ENCODE measurements around the gene MAP3K5.

MAP3K5 gene

DNA sequence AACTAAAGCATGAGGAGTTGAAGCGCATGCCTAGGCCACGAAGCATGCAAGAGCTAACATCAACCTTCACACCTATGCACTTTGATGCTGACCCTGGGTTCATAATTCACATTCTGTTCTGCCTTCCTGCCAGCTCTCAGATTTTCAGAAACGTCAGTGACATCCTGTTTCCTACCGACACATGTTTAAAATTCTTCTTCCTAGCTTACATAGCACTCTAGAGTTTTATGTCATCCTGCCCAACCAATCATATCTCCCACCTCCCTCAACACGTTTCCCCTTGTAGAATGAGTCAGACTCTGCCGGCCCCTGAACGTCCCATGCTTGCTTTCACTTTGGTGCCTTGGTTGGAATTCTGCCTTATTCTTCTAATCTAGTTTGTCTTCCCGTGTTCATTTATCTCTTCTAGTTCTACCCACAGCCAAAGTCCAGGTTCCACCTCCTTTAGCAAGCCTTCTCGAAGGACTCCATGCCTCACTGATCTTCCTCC is 144.9 kb downstream of the MAP3K5 start:
- DNase-seq (ENCODE audit: low spot score), result no peak

DNA sequence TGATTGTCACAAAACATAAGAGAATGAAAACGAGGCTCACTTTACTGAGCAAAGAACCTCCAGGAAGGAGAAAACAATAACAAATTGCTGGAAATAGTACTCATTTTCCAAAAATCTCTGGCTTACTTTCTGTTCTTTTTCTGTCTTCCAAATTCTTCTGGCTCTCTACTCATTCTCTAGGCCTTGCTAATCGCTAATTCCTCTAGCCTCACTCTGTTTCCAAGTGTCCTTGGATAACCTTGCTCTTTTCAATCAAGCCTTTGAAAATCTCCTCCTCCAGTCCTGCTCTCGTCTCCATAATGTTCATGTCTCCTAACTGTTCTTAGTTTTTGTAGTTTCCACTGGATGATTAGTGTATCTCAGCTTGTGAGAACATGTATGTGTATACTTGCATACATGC is 145.9 kb downstream of the MAP3K5 start:
- DNase-seq (ENCODE audit: low spot score), result no peak

DNA sequence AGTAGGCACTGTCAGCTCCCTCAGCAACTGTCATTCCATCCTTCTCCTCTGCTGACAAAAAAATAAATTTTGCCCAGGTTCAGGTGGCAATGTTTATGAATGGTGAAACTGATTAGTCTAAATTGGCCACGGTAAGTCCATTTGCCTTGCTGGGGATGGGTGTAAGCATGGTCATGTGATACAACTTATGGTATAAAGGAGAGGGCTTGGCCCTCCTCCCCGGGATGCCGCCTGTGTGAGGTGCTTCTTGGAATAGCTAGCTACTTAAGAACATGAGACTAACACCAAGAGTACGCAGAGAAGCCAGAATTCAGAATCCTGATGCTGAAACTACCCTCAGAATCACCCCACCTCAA is 147.7 kb downstream of the MAP3K5 start:
- no peak for DNase-seq (ENCODE audit: low spot score)

DNA sequence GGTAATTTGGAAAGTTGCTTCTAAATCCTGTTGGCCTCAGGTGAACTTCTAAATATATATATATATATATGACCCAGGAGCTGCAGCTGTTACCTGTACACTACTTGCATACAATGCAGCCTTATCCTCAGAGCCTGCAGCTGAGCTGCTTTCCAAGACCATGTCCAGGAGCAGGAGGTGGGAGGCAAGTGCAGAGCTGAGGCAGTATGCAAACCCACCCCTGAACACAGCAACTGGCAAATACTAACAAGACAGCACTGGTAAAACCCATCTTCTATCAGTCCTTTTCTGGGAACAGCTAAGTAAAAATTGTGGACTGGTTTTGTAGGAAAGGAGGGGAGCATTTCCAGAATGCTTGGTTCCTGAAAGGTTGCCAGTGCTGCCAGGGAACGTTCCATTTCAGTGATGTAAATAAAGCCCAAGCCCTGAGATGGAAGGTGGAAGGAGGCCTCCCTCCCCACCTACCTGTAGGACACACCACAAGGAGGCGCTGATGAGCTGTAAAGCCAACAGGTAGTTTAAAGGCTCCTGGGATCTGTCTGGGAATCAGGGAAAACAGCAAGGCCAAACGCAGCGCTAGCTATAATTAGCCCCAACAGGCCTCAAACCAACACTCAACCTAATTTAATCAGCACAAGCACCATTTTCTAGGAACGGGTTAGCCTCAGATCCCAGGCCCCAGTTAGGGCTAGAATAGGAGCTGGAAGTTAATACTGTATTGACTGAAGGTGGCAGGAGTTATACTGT is 148.3 kb downstream of the MAP3K5 start:
- DNase-seq (ENCODE audit: low spot score), result peak; percentile 95

DNA sequence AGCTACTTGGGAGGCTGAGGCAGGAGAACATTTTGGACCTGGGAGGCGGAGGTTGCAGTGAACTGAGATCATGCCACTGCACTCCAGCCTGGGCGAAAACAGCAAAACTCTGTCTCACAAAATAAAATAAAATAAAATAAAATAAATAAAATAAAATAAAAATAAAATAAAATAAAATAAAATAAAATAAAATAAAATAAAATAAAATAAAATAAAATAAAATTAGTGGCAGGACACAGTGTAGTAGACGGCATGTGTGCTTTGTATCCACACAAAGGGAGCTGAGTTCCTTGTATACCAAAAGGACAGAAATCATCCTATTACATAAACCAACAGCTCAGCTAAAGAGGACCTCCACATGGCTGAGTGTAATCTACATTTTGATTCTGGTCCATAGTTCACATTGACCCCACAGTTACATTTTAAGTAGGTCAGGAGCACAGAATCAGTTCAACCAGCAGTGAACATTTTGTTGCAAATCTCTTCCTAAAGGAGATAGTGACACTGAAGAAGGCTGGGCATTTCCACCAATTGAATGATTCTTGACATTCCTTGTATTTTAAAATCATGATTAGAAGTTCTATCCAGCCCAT is 150.3 kb downstream of the MAP3K5 start:
- no peak for DNase-seq (ENCODE audit: low spot score)

DNA sequence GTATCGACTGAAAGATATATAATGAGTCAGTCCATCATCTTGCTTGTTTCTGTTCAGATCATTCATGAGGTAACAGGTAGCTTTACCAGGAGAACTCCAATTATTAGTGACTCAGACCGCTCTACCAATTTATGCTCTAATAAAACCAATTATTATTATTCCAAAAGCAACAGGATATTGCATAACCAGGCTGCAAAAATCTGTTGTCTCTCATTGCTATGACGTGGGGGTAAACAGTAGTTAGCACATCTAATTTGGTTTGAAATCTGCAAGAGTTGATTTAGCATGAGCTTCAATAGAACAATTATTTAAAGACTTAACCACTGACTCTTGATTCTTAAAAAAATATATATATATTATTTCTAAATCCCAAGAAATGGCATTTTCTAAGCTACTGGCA is 151.1 kb downstream of the MAP3K5 start:
- DNase-seq (ENCODE audit: low spot score), result no peak

DNA sequence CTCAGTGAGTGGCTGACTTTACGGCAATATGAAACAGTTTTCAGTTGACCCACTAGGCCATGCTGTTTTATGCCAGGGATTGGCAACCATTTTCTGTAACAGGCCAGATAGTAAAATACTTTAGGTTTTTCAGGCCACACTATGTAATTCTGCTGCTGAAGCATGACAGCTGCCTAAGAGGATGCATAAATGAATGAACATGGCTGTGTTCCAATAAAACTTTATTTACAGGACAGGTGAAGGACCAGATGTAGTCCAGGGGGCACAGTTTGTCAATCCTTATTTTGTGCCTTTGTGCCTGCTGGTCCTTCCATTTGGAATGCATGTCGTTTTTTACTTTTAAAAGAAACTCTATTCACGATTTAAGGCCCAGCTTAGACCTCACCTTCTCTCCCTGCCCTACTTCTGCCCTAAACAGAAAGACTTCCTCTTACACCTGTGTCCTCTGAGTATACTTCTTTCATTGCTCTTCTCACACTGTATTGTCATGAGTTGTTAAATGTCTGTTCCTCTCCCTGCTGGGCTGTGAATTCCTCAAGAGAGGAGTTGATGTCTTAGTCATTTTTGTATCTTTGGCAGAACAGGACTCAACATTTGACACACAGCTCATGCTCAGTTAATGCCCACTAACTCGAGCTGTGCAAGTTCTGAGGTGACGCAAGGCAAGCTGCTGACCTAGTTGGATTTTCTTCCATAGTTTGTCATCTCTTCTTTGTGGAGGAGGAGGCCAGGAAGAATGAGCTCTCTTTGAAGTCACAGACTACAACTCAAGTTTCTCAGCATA is 152.0 kb downstream of the MAP3K5 start:
- DNase-seq (ENCODE audit: low spot score), result no peak

DNA sequence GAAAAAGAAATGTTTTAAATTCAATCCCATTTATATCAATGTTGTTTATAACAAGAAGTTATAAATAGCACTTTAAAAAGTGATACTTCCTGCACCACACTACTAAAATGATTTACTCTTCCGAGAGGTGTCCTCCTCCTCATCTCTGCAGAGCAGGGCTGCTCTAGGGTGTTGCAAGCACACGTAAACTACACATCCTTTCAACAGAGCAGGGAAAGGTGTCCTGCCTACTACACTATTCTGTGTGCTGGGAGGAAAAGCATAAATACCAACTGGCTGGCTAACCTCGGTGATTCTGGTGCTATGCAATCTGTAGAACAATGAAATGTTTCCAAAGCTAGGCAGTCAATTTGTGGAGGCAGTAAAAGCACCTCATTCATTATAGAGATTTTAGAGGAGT is 152.6 kb downstream of the MAP3K5 start:
- DNase-seq (ENCODE audit: low spot score), result no peak

DNA sequence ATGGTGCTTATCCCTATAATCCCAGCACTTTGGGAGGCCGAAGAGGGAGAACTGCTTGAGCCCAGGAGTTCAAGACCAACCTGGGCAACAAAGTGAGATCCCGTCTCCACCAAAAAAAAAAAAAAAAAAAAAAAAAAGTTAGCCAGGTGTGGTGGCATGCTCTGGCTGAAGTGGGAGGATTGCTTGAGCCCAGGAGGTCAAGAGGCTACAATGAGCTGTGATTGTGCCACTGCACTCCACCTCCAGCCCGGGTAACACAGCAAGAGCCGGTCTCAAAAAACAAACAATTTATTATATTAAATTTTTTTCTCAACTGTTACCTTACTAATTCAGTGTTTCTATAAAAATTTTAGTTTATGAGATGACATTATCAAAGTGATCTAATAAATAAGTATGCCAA is 156.7 kb downstream of the MAP3K5 start:
- DNase-seq (ENCODE audit: low spot score), result no peak

DNA sequence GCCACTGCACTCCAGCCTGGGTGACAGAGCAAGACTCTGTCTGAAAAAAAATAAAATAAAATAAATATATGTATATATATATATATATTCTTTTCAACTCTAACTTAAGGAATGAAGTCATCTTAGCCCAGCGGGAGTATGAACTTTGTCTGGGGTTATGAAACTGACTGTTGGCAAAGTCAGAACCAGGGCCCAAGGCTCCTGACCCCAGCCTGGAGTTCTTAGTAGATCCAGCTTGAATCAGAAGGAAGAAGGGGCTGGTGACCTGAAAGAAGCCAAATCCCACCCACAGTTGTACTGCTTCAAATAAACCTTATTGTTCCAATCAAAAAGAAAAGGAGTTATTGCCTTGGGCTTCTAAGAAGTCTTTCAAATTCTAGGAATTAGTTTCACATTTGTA is 158.9 kb downstream of the MAP3K5 start:
- DNase-seq (ENCODE audit: low spot score), result no peak

DNA sequence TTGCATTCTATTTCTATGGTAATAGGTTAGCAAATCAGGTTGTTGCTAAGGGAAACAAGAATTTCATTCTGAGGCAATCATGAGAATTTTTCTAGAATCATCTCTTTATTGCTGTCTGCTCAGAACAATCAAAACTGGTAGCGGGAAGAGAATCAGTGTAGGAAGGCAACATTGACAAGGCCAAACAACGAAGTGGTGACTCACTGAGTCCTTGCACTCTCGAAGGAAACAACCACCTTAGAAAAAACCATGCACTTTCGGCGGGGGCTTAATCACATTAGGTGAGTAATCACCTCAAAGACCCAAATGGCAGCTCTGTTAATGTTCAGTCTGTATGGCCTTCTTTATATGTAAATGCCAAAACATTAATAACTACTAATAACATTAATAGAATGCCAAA is 163.3 kb downstream of the MAP3K5 start:
- DNase-seq (ENCODE audit: low spot score), result no peak

DNA sequence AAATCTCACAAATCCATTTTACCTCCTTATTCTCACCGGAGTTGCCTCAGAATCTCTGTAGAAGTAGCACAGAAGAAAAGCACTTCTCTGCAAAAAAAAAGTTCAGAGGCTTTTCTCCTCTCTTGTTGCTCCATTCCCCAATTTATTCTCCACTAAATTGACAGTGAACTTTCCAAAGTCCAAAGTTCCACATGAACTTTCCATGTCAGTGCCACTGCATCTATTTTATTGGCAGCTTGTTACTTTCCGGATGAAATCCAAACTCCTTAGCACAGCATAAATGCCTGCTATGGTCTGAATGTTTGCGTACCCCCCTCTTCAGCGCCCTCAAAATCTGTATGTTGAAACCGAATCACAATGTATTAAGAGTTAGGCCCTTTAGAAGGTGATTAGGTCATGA is 165.1 kb downstream of the MAP3K5 start:
- no peak for DNase-seq (ENCODE audit: low spot score)

DNA sequence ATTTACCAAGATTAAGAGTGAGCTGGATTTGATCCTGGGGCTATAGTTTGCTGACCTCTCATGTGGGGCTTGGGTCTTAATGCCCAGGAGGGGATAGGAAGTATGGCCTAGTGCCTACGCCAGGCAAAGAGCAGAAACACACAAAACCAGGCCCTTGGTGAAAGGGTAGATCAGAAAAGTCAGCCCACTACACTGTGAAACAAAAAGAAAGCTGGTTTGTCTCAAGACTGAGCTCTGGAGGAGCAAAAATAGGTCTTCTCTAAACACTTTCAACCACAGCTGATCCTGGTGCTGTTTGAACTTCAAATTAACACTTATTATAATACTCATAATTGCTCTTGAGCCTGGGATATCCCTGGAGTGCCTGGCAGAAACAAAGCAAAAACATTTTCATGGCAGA is 167.0 kb downstream of the MAP3K5 start:
- DNase-seq (ENCODE audit: low spot score), result no peak

DNA sequence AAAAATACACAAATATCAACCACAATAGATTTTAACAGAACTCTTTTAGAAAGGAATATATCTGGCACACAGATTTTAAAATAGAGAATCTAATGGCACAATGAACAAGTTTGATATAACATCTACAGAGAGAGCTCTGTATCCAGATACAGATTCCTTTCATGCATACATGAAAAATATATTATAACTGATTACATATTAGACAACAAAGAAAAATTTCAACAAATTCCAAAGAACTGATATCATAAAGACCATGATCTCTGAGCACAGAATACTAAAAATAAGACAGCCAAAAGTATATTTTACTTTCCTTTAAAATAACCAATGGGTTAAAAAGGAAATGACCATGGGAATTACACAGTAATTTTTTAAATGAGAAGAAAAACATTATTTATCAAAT is 167.9 kb downstream of the MAP3K5 start:
- no peak for DNase-seq (ENCODE audit: low spot score)

DNA sequence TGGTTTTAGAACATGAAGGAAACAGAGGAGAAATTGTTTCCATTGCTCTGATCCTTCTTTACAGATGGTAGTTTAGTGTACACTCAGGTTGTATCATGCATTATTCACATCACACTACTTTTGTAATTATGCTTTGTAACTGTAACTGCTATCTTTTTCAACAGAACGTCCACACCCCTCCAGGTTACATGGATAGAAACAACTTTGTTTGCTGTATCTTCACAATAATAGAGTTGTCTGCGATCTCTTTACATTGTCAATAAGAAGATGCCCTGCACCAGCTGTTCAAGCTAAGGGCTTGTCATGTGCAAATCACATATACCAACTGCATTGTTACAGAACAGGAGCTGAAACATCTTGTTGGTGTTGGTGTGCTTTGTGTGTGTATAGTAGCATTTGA is 174.2 kb downstream of the MAP3K5 start:
- no peak for DNase-seq (ENCODE audit: low spot score)

DNA sequence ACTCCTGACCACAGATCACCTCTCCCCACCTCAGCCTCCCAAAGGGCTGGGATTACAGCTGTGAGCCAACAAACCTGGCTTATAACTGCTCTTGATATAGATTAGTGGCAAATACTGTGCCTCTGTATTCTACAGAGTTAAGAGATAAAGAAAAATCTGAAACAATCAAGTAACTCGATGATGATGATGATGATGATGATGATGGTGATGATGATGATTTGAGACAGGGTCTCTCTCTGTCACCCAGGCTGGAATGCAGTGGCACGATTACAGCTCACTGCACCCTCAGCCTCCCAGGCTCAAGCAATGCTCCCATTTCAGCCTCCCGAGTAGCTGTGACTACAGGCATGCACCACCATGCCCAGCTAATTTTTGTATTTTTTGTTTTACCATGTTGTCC is 175.8 kb downstream of the MAP3K5 start:
- no peak for DNase-seq (ENCODE audit: low spot score)

DNA sequence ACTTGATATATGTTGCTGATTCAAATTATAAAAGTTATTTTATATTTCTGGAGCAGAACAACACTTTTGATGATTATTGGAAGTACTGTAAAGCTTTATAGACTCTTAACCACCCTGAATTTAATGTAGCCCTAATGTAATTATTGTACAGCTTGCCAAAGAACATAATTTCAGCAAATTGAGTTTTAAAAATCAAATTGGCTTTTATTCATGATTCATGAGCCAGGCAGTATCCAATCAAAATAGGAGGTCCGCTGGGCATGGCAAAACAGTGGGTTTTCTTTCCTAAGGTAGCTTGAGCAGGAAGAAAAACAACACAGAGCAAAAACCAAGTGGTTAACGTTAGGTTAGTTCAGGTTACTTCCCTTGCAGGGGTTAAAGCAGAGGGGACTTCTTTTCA is 177.3 kb downstream of the MAP3K5 start:
- peak; percentile 79 for DNase-seq (ENCODE audit: low spot score)

DNA sequence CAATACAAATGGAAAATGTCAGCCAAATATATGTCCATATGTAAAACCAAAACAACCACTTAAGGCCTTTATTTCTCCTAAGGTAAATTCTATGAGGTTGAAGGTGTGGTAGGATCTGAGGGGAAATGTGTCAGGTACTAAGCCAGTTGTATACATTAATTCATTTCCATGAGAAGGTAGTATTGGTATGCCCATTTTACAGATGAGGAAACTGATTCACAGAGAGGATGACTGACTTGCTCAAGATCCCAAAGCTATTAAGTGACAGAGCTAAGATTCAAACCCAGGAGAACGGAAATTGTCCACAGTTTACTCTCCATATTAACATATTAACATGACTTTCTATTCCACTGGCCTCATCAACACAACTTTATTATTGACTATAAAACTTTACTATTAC is 177.9 kb downstream of the MAP3K5 start:
- DNase-seq (ENCODE audit: low spot score), result no peak

DNA sequence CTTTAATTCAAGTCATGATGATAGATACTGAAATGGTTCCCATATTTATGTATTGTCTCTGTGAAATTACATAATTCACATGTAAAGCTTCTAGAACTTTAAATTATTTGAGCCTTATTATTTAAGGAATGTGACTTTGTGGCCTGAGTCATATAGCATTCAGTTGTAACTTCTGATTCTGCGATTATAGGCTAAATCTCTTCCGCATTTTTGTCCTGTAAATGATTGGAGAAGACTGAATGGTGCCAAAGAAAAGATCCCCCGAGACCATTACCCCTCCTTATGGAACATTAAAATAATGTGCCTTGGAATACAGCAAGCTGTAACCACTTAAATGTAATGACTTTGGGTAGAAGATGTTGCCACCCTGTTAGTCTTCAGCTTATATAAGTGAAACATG is 178.8 kb downstream of the MAP3K5 start:
- DNase-seq (ENCODE audit: low spot score), result no peak

DNA sequence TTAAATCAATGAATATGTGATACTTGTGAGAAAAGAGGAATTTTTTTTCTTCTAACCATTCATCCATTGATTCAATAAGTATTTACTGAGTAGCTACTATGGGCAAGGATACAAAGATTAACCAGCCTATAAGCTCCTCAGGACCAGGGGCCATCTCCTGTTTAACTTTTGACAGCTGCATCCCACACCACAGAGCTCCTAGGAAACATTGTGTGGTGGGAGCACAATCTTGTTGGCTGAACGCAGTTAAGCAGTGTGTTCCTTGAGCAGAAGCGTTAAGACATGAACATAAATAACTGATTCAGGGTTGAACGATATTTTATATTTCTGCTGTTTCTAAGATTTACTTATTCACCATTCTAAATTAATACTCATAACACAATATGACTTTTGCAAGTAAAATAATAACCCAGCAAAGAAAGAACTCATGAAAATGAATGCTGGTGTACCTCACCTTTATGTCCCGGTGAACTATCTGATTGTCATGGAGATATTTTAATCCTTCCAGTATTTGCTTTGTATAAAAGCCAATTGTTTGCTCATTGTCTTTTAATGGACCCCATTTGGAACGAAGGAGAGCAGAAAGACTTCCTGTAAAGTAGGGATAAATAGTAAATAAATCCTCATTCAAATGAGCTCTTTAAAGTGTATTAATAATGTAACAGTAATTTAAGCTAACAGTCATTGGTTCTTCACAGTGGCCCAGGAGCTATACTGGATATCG is 179.4 kb downstream of the MAP3K5 start:
- no peak for DNase-seq (ENCODE audit: low spot score)

DNA sequence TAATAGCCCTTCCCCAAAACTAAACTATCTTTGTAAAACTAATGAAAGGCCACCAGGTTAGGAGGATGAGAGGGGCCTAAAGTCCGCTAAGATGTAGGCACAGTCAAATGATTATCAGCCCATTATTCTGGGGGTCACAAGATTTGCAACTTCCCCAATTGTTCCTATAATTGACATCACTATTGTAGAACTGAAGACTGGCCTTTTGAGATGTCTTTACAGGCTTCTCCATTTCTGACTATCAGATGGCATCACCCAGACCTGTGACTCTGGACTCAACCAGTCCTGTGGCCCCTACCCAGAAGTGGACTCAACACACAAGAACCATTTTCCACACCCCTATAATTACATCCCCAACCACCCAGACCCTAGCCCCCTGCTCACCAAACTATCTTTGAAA is 180.5 kb downstream of the MAP3K5 start:
- no peak for DNase-seq (ENCODE audit: low spot score)

DNA sequence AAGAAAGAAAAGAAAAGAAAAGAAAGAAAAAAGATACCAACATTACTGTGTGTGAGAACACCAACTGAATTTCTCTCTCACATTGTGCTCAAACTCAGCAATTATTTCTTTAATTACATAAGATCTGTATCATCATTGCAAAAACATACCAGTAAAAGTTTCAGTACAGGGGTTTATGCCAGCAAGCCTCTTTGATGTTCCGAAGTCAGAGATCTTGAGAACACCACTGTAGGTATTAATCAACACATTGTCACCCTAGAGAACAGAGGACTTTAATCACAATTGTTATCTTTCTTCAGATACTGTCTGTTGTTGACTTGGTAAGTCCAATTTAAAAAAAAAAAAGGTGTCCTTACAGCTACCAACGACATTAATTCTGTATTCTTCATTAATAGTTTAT is 181.1 kb downstream of the MAP3K5 start:
- no peak for DNase-seq (ENCODE audit: low spot score)

Measured in SK-N-DZ (cell line).